IPS-18a (cell line): ENCODE data around the gene ESPNL.

Experiments used
- H3K27ac ChIP-seq: one replicate; pipeline ENCODE4 v1.5.1; 2013; ENCODE audit warnings: low read length
- H3K27me3 ChIP-seq: one replicate; pipeline ENCODE4 v1.6.1; 2013; ENCODE audit warnings: mild to moderate bottlenecking, low read length; ENCODE audit not compliant: control insufficient read depth, insufficient read depth
- H3K36me3 ChIP-seq: one replicate; pipeline ENCODE4 v1.6.1; 2013; ENCODE audit warnings: low read depth, low read length; ENCODE audit not compliant: control insufficient read depth
- H3K4me1 ChIP-seq: one replicate; pipeline ENCODE4 v1.6.1; 2013; ENCODE audit warnings: low read depth, low read length; ENCODE audit not compliant: control insufficient read depth
- H3K4me3 ChIP-seq: one replicate; pipeline ENCODE4 v1.5.1; 2013; ENCODE audit warnings: low read length
- H3K9ac ChIP-seq: one replicate; pipeline ENCODE4 v1.6.1; 2013; ENCODE audit warnings: mild to moderate bottlenecking, low read length, moderate library complexity
- H3K9me3 ChIP-seq: one replicate; pipeline ENCODE4 v1.6.1; 2013; ENCODE audit warnings: low read depth, low read length; ENCODE audit not compliant: control insufficient read depth

The ESPNL gene

GRCh38 chr2:238095143-238095542, 5.0 kb upstream of the ESPNL start:
- Histone ChIP-seq H3K27ac (no peak overlapping the region), H3K9me3 (no peaks in the 10 kb centered on the region), H3K9ac (no peak overlapping the region)

GRCh38 chr2:238096311-238097011, 3.7 kb upstream of the ESPNL start:
- no peak overlapping the region for H3K4me3 ChIP-seq
- H3K27me3 ChIP-seq: no peaks in the 10 kb centered on the region
- H3K36me3 ChIP-seq: peaks cover 9% of the 10 kb centered on the region
- H3K9me3 ChIP-seq: no peaks in the 10 kb centered on the region
- no peak overlapping the region for H3K27ac ChIP-seq
- H3K9ac ChIP-seq: no peak overlapping the region
- H3K4me1 ChIP-seq: peaks cover 10% of the 10 kb centered on the region

More at GRCh38 chr2:238095143-238095542, 5.0 kb upstream of the ESPNL start:
- no peaks in the 10 kb centered on the region for H3K27me3 ChIP-seq
- no peak overlapping the region for H3K4me3 ChIP-seq
- H3K36me3 ChIP-seq: peaks cover 15% of the 10 kb centered on the region
- peaks cover 10% of the 10 kb centered on the region for H3K4me1 ChIP-seq

- Histone ChIP-seq H3K9me3 (no peaks in the 10 kb centered on the region), H3K4me3 (no peak overlapping the region), H3K4me1 (peaks cover 10% of the 10 kb centered on the region), H3K27ac (no peak overlapping the region), H3K36me3 (peaks cover 9% of the 10 kb centered on the region), H3K27me3 (no peaks in the 10 kb centered on the region), H3K9ac (no peak overlapping the region)
These were observed 2.7 kb upstream of the ESPNL start for GRCh38 chr2:238097201-238097987.

- no peak overlapping the region for H3K27ac ChIP-seq
- H3K4me1 ChIP-seq: peaks cover 10% of the 10 kb centered on the region
- no peaks in the 10 kb centered on the region for H3K27me3 ChIP-seq
- H3K4me3 ChIP-seq: no peak overlapping the region
- no peak overlapping the region for H3K9ac ChIP-seq
- H3K9me3 ChIP-seq: no peaks in the 10 kb centered on the region
- peaks cover 9% of the 10 kb centered on the region for H3K36me3 ChIP-seq
These were observed 1.9 kb upstream of the ESPNL start for GRCh38 chr2:238097988-238098871.

- Histone ChIP-seq H3K9ac (no peak overlapping the region), H3K4me3 (no peak overlapping the region), H3K27ac (no peak overlapping the region), H3K36me3 (peaks cover 6% of the 10 kb centered on the region), H3K4me1 (peaks cover 10% of the 10 kb centered on the region), H3K27me3 (no peaks in the 10 kb centered on the region), H3K9me3 (no peaks in the 10 kb centered on the region)
These were observed 1.0 kb upstream of the ESPNL start for GRCh38 chr2:238098901-238099713.

GRCh38 chr2:238099714-238100048, 459 bp upstream of the ESPNL start:
- Histone ChIP-seq H3K9ac (no peak overlapping the region), H3K27ac (no peak overlapping the region), H3K4me1 (peaks cover 10% of the 10 kb centered on the region), H3K4me3 (no peak overlapping the region), H3K9me3 (no peaks in the 10 kb centered on the region), H3K36me3 (peaks cover under 1% of the 10 kb centered on the region), H3K27me3 (no peaks in the 10 kb centered on the region)

- H3K9me3 ChIP-seq: no peaks in the 10 kb centered on the region
- no peak overlapping the region for H3K4me3 ChIP-seq
- H3K9ac ChIP-seq: no peak overlapping the region
- H3K36me3 ChIP-seq: no peaks in the 10 kb centered on the region
- peaks cover 10% of the 10 kb centered on the region for H3K4me1 ChIP-seq
- H3K27me3 ChIP-seq: no peaks in the 10 kb centered on the region
- H3K27ac ChIP-seq: no peak overlapping the region
These were observed 956 bp downstream of the ESPNL start for GRCh38 chr2:238100821-238101771.

GRCh38 chr2:238101891-238102841, 2.0 kb downstream of the ESPNL start:
- no peak overlapping the region for H3K9ac ChIP-seq
- H3K27me3 ChIP-seq: no peaks in the 10 kb centered on the region
- H3K9me3 ChIP-seq: no peaks in the 10 kb centered on the region
- H3K4me1 ChIP-seq: peaks cover 5% of the 10 kb centered on the region
- no peaks in the 10 kb centered on the region for H3K36me3 ChIP-seq
- H3K4me3 ChIP-seq: no peak overlapping the region
- no peak overlapping the region for H3K27ac ChIP-seq

GRCh38 chr2:238102865-238103264, 2.7 kb downstream of the ESPNL start:
- H3K36me3 ChIP-seq: no peaks in the 10 kb centered on the region
- no peaks in the 10 kb centered on the region for H3K9me3 ChIP-seq
- H3K4me1 ChIP-seq: peaks cover 5% of the 10 kb centered on the region
- H3K27me3 ChIP-seq: no peaks in the 10 kb centered on the region
- H3K9ac ChIP-seq: no peak overlapping the region
- no peak overlapping the region for H3K4me3 ChIP-seq
- no peak overlapping the region for H3K27ac ChIP-seq
